Measurements from ENCODE around the gene RPL7A. TPM values are rescaled to one million over a fixed set of nuclear protein-coding genes. Genes with fewer than 3 reads are reported as not detected.
"Not testable (repeated sequence)": the region's sequence is repeated elsewhere in the genome, so short reads cannot be mapped to it uniquely, and the experiment has no call there.

Gene RPL7A
- total RNA-seq (1,000 to 10,000 TPM in 1 of 2 donors, 100 to 1,000 TPM in 1; 796 to 2,086 TPM), polyA plus RNA-seq (ENCODE audit: insufficient read length in 2 of 2) (1,000 to 10,000 TPM; 1,459 to 1,491 TPM)
- long read RNA-seq, donor 1, transcript RPL7A-208 (2 exons, 374 nt): minor isoform, 18 of 946 reads
- long read RNA-seq, donor 1, transcript RPL7A-202 (8 exons, 891 nt): major isoform, 463 of 946 reads
- long read RNA-seq, donor 1, partial matches to known transcripts: 447 of 946 reads
- long read RNA-seq, donor 1, other reads (novel, unspliced or antisense): 15 of 946 reads
- long read RNA-seq, donor 2, transcript RPL7A-202 (8 exons, 891 nt): major isoform, 144 of 291 reads
- long read RNA-seq, donor 2, partial matches to known transcripts: 143 of 291 reads
- long read RNA-seq, donor 2, other reads (novel, unspliced or antisense): 0 of 291 reads
- long read RNA-seq, donor 3, transcript RPL7A-202 (8 exons, 891 nt): major isoform, 246 of 461 reads
- long read RNA-seq, donor 3, partial matches to known transcripts: 208 of 461 reads
- long read RNA-seq, donor 3, other reads (novel, unspliced or antisense): 0 of 461 reads
- long read RNA-seq, donor 4, transcript RPL7A-206 (3 exons, 743 nt): minor isoform, 5 of 2,581 reads
- long read RNA-seq, donor 4, transcript RPL7A-202 (8 exons, 891 nt): major isoform, 1,343 of 2,581 reads
- long read RNA-seq, donor 4, transcript RPL7A-208 (2 exons, 374 nt): minor isoform, 31 of 2,581 reads
- long read RNA-seq, donor 4, partial matches to known transcripts: 1,131 of 2,581 reads
- long read RNA-seq, donor 4, other reads (novel, unspliced or antisense): 66 of 2,581 reads

DNA sequence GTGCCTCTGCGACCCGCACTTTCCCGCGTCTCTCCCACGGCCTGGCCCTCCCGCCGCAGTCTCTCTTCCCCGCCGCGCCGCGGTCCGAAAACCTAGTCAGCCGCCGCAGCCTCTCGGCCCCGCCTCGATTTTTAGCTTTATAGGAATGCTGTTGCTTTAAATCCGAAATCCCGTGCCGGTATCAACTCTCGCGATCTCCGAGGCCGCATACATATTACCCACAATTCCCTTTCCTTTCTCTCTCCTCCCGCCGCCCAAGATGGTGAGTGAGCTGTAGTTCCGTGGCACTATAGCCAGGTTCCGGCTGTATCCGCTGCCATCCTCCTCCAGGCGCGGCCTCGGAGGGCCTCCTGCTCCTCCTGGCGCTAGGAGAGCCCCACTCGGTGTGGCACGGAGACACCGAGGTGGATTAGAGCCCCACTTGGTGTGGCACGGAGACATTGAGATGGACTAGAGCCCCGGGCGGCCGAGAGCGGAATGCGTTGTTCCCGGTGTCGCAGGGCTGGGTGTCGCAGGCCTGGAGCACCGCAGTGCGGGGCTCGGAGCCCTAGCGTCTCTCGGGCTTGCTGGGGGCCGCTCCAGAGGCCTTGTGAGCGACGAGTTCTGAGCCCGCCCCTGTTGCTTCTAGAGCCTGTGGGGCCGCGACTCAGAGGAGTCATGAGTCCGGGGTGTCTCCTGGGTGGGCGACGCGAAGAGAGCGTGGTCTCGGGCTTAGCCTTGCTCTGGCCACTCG is at the start of gene RPL7A, which contains the start of gene MED22:
TSS of gene RPL7A (plus strand) at position 234 of the 733 bp plus-strand sequence. CDS start at position 260, 26 bp downstream.
TSS of gene MED22 (minus strand) at position 147 of the 733 bp plus-strand sequence. CDS start 1,469 bp downstream, outside the sequence.
- peaks cover 73% of the 10 kb centered on the region for H3K36me3 ChIP-seq (ENCODE audit: control insufficient read depth, insufficient read depth, low read length)
- peak within 1 kb of the TSS; percentile 93 for H3K27ac ChIP-seq (ENCODE audit: low read depth, low read length)
- no peaks in the 10 kb centered on the region for H3K27me3 ChIP-seq (ENCODE audit: control insufficient read depth, insufficient read depth, low read length)
- under 1% methylated on average over 60 of the region's 64 CpGs for WGBS (ENCODE audit: insufficient coverage)
- H3K4me1 ChIP-seq (ENCODE audit: control insufficient read depth, insufficient read depth, low read length): peaks cover 27% of the 10 kb centered on the region
- peak; percentile 90 to 99 (median 94) for DNase-seq (ENCODE audit: low read depth in 4 of 6, low spot score in 6 of 6)
- H3K9me3 ChIP-seq (ENCODE audit: control insufficient read depth, insufficient read depth, low read length): no peaks in the 10 kb centered on the region
- H3K4me3 ChIP-seq (ENCODE audit: low read depth, low read length): peak within 1 kb of the TSS; percentile 99

DNA sequence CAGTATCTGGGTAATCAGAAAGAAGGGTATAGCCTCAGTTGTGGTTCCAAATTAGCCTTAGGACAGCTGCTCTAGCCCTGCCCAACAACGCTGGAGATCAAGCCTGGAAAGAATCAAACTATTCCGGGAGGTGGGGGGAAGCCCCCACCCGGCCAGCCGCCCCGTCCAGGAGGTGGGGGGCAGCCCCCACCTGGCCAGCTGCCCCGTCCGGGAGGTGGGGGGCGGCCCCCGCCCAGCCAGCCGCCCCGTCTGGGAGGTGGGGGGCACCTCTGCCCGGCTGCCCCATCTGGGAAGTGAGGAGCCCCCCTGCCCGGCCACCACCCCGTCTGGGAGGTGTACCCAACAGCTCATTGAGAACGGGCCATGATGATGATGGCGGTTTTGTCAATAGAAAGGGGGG is 48.0 kb upstream of the RPL7A start:
- H3K27me3 ChIP-seq (ENCODE audit: control insufficient read depth, insufficient read depth, low read length); H3K4me3 ChIP-seq (ENCODE audit: low read depth, low read length); H3K9me3 ChIP-seq (ENCODE audit: control insufficient read depth, insufficient read depth, low read length); H3K27ac ChIP-seq (ENCODE audit: low read depth, low read length); H3K36me3 ChIP-seq (ENCODE audit: control insufficient read depth, insufficient read depth, low read length); H3K4me1 ChIP-seq (ENCODE audit: control insufficient read depth, insufficient read depth, low read length); DNase-seq (ENCODE audit: low read depth in 4 of 6, low spot score in 6 of 6): not testable (repeated sequence)
- WGBS (ENCODE audit: insufficient coverage): 80% methylated on average over 13 of the region's 16 CpGs

DNA sequence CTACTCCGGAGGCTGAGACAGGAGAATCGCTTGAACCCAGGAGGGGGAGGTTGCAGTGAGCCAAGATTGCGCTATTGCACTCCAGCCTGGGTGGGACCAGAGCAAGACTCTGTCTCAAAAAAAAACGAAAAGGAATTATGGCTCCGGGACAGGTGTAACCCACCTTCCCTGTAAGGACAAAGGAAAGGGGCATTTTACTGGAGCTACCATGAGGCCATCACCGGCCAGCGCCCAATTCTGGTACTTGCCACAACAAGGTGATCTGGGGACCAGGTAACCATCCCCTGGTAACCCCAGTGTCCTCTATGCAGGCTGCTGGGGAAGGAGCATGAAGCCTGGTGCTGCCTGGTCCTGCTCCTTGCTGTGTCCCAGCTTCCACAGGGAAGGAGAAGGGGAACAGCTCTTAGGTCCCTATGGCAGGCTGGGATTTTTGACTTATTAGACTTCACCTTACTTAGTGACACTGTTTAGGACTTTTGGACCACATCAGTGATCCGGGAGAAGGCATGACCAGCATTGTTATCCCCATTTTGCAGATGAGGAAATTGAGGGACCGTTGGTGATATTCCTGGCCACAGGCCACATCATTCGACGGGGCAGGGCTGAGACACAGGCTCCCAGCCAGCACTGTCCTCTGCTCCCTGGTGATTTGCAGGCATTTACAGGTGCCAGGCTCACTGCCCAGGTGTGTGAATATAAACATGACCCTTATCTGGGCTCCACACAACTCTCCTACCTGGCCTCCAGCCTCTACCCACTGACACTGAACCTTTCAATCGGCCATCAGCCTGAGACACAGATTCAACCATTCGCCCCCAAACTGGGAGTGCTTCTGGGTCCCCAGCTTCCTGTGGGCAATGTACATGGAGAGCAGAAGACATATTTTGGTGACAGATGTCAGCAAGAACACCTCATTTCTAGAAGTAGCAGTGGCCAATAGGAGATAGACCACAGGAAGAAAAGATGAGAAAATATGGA is 46.5 kb upstream of the RPL7A start:
- Histone ChIP-seq H3K27me3 (ENCODE audit: control insufficient read depth, insufficient read depth, low read length) (no peaks in the 10 kb centered on the region), H3K36me3 (ENCODE audit: control insufficient read depth, insufficient read depth, low read length) (no peaks in the 10 kb centered on the region), H3K27ac (ENCODE audit: low read depth, low read length) (no peak overlapping the region), H3K4me3 (ENCODE audit: low read depth, low read length) (no peak overlapping the region), H3K4me1 (ENCODE audit: control insufficient read depth, insufficient read depth, low read length) (no peaks in the 10 kb centered on the region), H3K9me3 (ENCODE audit: control insufficient read depth, insufficient read depth, low read length) (no peaks in the 10 kb centered on the region)
- WGBS (ENCODE audit: insufficient coverage): 93% methylated on average over 13 of the region's 13 CpGs
- no peak for DNase-seq (ENCODE audit: low read depth in 4 of 6, low spot score in 6 of 6)

DNA sequence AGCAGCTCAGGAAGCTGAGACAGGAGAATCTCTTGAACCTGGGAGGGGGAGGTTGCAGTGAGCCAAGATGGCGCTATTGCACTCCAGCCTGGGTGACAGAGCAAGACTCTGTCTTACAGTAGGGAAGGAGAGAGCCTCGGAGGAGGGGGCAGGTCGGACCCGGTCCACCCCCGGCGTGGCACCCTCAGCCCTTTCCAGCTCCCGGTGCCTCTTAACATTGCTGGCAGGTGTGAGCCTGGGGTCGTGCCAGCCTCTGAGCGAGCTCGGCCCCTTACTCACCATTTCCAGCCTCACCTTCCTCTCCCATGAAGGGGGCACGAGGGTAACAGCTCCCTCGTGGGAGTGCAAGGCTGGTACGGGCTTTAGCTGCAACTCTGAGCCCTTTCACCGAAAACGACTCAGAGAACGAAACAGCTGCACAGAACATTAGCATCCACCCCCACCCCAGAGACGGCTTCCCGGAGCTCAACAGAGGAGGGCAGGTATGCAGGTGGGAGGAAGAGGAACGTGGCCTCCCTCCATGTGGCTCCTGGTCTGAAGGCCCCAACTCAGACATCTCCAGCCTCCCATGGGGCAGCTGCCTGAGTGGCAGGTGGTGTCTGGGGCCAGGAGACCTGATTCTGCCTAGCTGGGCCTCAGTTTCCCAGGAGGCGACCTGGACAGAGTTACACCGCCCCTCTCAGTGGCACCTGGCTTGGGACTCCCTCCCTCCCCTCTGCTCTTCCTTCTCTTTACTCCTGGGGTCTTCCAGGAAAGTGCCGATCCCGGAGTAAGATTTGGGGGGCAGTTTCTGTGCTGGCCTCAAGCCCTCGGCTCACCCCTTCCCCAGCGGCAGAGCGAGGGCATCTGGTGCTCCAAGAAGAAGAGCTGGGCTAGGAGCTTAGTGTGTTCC is 44.5 kb upstream of the RPL7A start:
- WGBS (ENCODE audit: insufficient coverage): 82% methylated on average over 16 of the region's 26 CpGs
- Histone ChIP-seq H3K4me1 (ENCODE audit: control insufficient read depth, insufficient read depth, low read length) (no peaks in the 10 kb centered on the region), H3K36me3 (ENCODE audit: control insufficient read depth, insufficient read depth, low read length) (no peaks in the 10 kb centered on the region), H3K27me3 (ENCODE audit: control insufficient read depth, insufficient read depth, low read length) (no peaks in the 10 kb centered on the region), H3K27ac (ENCODE audit: low read depth, low read length) (no peak overlapping the region), H3K4me3 (ENCODE audit: low read depth, low read length) (no peak overlapping the region), H3K9me3 (ENCODE audit: control insufficient read depth, insufficient read depth, low read length) (no peaks in the 10 kb centered on the region)
- no peak for DNase-seq (ENCODE audit: low read depth in 4 of 6, low spot score in 6 of 6)

DNA sequence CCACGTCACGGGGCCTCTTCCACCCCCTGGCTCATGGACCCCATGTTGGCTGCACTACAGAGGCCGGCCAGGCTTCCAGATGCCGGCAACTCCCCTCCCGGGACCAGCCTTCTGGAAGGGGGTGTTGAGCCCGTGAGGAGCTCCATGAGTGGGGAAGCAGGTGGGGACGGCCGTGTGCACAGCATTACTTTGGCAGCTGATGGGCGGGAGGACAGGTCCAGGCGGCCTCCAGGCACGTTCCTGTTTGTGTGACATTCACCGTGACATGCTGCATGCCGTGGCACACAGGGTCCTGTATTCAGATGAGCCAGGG is 43.9 kb upstream of the RPL7A start:
- H3K27ac ChIP-seq (ENCODE audit: low read depth, low read length): no peak overlapping the region
- no peak overlapping the region for H3K4me3 ChIP-seq (ENCODE audit: low read depth, low read length)
- no peaks in the 10 kb centered on the region for H3K9me3 ChIP-seq (ENCODE audit: control insufficient read depth, insufficient read depth, low read length)
- no peaks in the 10 kb centered on the region for H3K4me1 ChIP-seq (ENCODE audit: control insufficient read depth, insufficient read depth, low read length)
- H3K27me3 ChIP-seq (ENCODE audit: control insufficient read depth, insufficient read depth, low read length): no peaks in the 10 kb centered on the region
- H3K36me3 ChIP-seq (ENCODE audit: control insufficient read depth, insufficient read depth, low read length): no peaks in the 10 kb centered on the region
- WGBS (ENCODE audit: insufficient coverage): 49% methylated on average over 13 of the region's 13 CpGs
- DNase-seq (ENCODE audit: low read depth in 4 of 6, low spot score in 6 of 6): no peak

DNA sequence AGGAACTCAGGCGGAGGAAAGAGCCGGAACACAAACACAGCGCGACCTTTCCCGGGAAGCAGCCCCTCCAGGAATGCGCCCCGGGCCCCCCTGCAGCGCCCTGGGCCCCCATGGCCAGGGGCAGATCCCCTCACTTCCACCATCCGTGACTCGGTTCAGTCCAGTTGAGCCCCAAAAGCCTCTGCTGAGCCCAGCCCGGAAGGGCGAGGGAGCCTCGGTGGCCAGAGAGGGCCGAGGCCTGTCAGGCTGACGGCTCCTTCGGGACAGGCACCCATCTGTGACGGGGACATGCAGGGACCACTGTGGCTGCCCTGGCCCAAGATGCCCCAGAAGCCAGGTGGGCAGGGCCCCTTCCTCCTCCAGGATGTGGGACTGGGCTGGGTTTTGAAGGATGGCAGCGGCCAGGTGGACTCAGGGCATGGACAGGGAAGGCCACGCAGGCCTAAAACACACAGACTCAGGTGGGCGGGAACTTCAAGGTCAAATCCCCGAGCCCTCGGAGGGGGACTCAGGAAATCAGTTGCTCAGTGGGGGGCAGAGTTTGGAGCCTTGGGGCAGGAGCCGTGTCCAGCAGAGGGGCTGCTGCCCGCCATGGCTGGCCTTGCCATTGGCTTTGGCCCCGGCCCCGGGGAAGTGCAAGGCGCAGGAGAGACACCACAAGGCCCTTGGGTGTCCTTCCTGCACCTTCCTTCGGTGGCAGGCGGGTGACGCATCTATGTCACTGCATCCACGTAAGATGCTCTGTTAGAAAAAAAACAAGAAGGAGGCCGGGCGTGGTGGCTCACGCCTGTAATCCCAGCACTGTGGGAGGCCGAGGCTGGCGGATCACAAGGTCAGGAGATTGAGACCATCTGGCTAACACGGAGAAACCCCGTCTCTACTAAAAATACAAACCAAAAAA is 43.3 kb upstream of the RPL7A start:
- Histone ChIP-seq H3K36me3 (ENCODE audit: control insufficient read depth, insufficient read depth, low read length) (no peaks in the 10 kb centered on the region), H3K27me3 (ENCODE audit: control insufficient read depth, insufficient read depth, low read length) (no peaks in the 10 kb centered on the region), H3K4me3 (ENCODE audit: low read depth, low read length) (no peak overlapping the region), H3K27ac (ENCODE audit: low read depth, low read length) (no peak overlapping the region), H3K9me3 (ENCODE audit: control insufficient read depth, insufficient read depth, low read length) (no peaks in the 10 kb centered on the region), H3K4me1 (ENCODE audit: control insufficient read depth, insufficient read depth, low read length) (no peaks in the 10 kb centered on the region)
- 85% methylated on average over 35 of the region's 38 CpGs for WGBS (ENCODE audit: insufficient coverage)
- no peak for DNase-seq (ENCODE audit: low read depth in 4 of 6, low spot score in 6 of 6)

DNA sequence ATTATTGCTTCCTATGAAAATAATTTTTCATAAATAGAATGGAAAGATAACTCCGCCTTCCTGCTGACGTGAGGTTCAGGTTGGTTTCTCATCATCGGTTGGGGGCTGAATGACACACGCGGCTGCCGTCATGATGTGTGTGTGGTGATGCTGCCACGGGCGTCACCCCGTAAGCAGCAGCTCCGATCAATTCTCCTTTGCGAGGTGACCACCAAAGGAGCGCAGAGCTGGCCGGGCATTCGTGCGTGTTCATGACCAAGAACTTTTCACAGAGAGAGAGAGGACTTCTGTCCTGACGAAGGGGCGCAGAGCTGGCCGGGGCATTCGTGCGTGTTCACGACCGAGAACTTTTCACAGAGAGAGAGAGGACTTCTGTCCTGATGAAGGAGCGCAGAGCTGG is 42.3 kb upstream of the RPL7A start:
- no peak for DNase-seq (ENCODE audit: low read depth in 4 of 6, low spot score in 6 of 6)
- WGBS (ENCODE audit: insufficient coverage): 85% methylated on average over 23 of the region's 23 CpGs
- H3K9me3 ChIP-seq (ENCODE audit: control insufficient read depth, insufficient read depth, low read length): no peaks in the 10 kb centered on the region

More for the DNA sequence above, 42.3 kb upstream of the RPL7A start:
- Histone ChIP-seq H3K4me3 (ENCODE audit: low read depth, low read length) (no peak overlapping the region), H3K36me3 (ENCODE audit: control insufficient read depth, insufficient read depth, low read length) (no peaks in the 10 kb centered on the region), H3K27ac (ENCODE audit: low read depth, low read length) (no peak overlapping the region), H3K27me3 (ENCODE audit: control insufficient read depth, insufficient read depth, low read length) (no peaks in the 10 kb centered on the region), H3K4me1 (ENCODE audit: control insufficient read depth, insufficient read depth, low read length) (no peaks in the 10 kb centered on the region)

All from spinal cord (tissue), 10 donors.